Glutamatergic neuron (in vitro differentiated cells): ENCODE results near the gene SOWAHB. TPM values are rescaled to one million over a fixed set of nuclear protein-coding genes. Genes with fewer than 3 reads are reported as not detected.

ENCODE experiments used
- DNase-seq: peaks from one replicate; pipeline ENCODE4 v3.0.0; 2022
- H3K27ac Mint-ChIP-seq: one replicate; pipeline ENCODE4 v1.8.0; 2020; ENCODE audit warnings: mild to moderate bottlenecking, mixed read lengths, inconsistent platforms; ENCODE audit not compliant: unreplicated experiment
- H3K27me3 Mint-ChIP-seq: one replicate; pipeline ENCODE4 v1.8.0; 2020; ENCODE audit warnings: mild to moderate bottlenecking, moderate library complexity, mixed read lengths, inconsistent platforms; ENCODE audit not compliant: unreplicated experiment
- H3K36me3 Mint-ChIP-seq: one replicate; pipeline ENCODE4 v1.8.0; 2020; ENCODE audit warnings: mild to moderate bottlenecking, mixed read lengths, inconsistent platforms; ENCODE audit not compliant: unreplicated experiment
- H3K4me1 Mint-ChIP-seq: one replicate; pipeline ENCODE4 v1.8.0; 2020; ENCODE audit warnings: mild to moderate bottlenecking, low read depth, mixed read lengths, inconsistent platforms; ENCODE audit not compliant: unreplicated experiment
- H3K4me3 Mint-ChIP-seq: one replicate; pipeline ENCODE4 v1.8.0; 2020; ENCODE audit warnings: mild to moderate bottlenecking, mixed read lengths, inconsistent platforms; ENCODE audit not compliant: unreplicated experiment
- H3K9me3 Mint-ChIP-seq: one replicate; pipeline ENCODE4 v1.8.0; 2020; ENCODE audit warnings: mild to moderate bottlenecking, moderate library complexity, mixed read lengths, inconsistent platforms; ENCODE audit not compliant: unreplicated experiment
- CTCF ChIP-seq: fragments of 200-600 bp; sonication (generic); IDR thresholded peaks from one replicate; pipeline ENCODE4 v1.5.0; 2021; ENCODE audit not compliant: partially characterized antibody, unreplicated experiment
- total RNA-seq: library from RNA; stranded (reverse); fragmentation: NEBNext Ultra II Directional; extraction: Animal tissue kit (Norgen Biotek cat#: 25700); gene quantifications from one replicate; pipeline ENCODE4 v1.2.1, GENCODE V29; 2021; ENCODE audit not compliant: unreplicated experiment

SOWAHB gene
- total RNA-seq, 1 donor from 2014 or later: 0.17 TPM

GRCh38 chr4:76896048-76896447 is 1.9 kb downstream of the SOWAHB start:
- H3K4me1 Mint-ChIP-seq: peaks cover 4% of the 10 kb centered on the region
- no peak overlapping the region for H3K27ac Mint-ChIP-seq
- TF ChIP-seq CTCF: no peak
- H3K4me3 Mint-ChIP-seq: no peak overlapping the region
- no peak for DNase-seq
- H3K27me3 Mint-ChIP-seq: peaks cover 7% of the 10 kb centered on the region
- H3K36me3 Mint-ChIP-seq: peaks cover 5% of the 10 kb centered on the region
- peaks cover 3% of the 10 kb centered on the region for H3K9me3 Mint-ChIP-seq

DNA sequence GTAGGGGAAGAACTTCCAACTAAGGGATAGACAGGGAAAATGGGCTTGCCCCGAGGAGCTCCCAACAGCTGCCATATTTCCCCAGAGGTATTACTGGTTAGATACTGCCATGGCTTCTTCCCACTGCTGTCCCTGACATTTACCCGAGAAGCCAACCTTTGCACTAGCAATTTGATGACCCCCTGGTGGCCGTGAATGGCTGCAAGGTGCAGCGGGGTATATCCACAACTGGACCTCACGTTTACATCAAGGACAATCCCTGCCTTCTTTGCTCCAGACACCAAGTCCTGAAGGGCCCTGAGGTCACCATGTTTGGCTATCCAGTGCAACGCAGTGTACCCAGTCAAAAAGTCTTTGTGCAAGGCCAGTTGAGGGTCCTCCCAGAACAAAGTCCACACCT is 2.3 kb downstream of the SOWAHB start:
- peaks cover 7% of the 10 kb centered on the region for H3K27me3 Mint-ChIP-seq
- H3K36me3 Mint-ChIP-seq: peaks cover 5% of the 10 kb centered on the region
- no peak overlapping the region for H3K27ac Mint-ChIP-seq
- H3K9me3 Mint-ChIP-seq: peaks cover 3% of the 10 kb centered on the region
- no peak for DNase-seq
- peaks cover 4% of the 10 kb centered on the region for H3K4me1 Mint-ChIP-seq
- H3K4me3 Mint-ChIP-seq: no peak overlapping the region
- TF ChIP-seq CTCF: no peak

DNA sequence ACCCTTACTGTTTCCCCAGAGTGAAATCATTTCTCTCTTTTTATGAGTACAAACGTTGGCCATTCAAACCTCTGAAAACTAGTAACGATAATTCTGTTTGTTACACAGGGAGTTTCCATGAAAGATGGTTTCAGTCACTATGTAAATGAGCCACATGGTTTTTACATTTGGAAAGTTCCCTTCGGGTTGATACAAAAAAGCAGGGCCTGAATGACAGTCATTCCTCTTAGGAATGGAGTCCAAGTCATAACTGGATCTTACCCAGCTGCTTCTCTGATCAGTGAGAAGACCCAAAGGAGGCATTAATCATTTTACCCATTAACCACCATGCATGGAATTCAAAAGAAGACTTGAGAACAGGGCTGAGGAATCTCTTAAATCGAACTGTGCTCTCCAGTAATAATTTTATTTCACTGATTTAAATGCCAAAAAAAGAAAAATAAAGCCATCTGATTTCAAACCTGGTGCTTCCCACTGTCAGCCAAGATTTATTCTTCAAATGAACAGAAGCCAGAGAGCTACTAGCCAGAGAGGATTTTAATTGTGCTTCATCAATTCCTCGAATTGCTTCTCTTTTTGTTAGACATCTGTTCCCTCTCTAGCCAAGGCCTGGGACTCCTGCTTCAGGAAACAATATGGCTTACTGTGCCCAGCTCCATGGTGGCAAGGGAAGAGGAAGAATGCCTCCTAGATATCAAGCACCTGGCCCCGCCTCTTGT is 3.2 kb downstream of the SOWAHB start:
- Mint-ChIP-seq H3K36me3 (peaks cover 5% of the 10 kb centered on the region), H3K27ac (no peak overlapping the region), H3K4me1 (peaks cover 4% of the 10 kb centered on the region), H3K9me3 (peaks cover 3% of the 10 kb centered on the region), H3K27me3 (peaks cover 7% of the 10 kb centered on the region), H3K4me3 (no peak overlapping the region)
- TF ChIP-seq CTCF: no peak
- DNase-seq: no peak

GRCh38 chr4:76892601-76893000 is 5.3 kb downstream of the SOWAHB start:
- no peak overlapping the region for H3K27ac Mint-ChIP-seq
- no peaks in the 10 kb centered on the region for H3K9me3 Mint-ChIP-seq
- H3K36me3 Mint-ChIP-seq: peaks cover 5% of the 10 kb centered on the region
- H3K4me3 Mint-ChIP-seq: no peak overlapping the region
- no peak for DNase-seq
- no peak for TF ChIP-seq CTCF
- no peaks in the 10 kb centered on the region for H3K4me1 Mint-ChIP-seq
- peaks cover 4% of the 10 kb centered on the region for H3K27me3 Mint-ChIP-seq

GRCh38 chr4:76892001-76892400 is 5.9 kb downstream of the SOWAHB start:
- peaks cover 6% of the 10 kb centered on the region for H3K27me3 Mint-ChIP-seq

More at GRCh38 chr4:76892001-76892400, 5.9 kb downstream of the SOWAHB start:
- TF ChIP-seq CTCF: no peak
- peaks cover 5% of the 10 kb centered on the region for H3K36me3 Mint-ChIP-seq
- no peak for DNase-seq
- H3K27ac Mint-ChIP-seq: no peak overlapping the region
- H3K4me1 Mint-ChIP-seq: no peaks in the 10 kb centered on the region
- no peaks in the 10 kb centered on the region for H3K9me3 Mint-ChIP-seq
- H3K4me3 Mint-ChIP-seq: no peak overlapping the region
